22Rv1 (cell line): ENCODE data around the gene KCNQ5.

ENCODE experiments used
- H3K27ac ChIP-seq: fragments of 450-650 bp; 2 replicates; pipeline ENCODE4 v1.5.1; 2017
- CTCF ChIP-seq: fragments of 450-650 bp; IDR thresholded peaks from 2 replicates; pipeline ENCODE4 v1.5.1; 2017; ENCODE audit warnings: mild to moderate bottlenecking
- ZFX ChIP-seq: fragments of 450-650 bp; IDR thresholded peaks from 2 replicates; pipeline ENCODE4 v1.6.1; 2017; ENCODE audit warnings: antibody characterized with exemption, borderline replicate concordance

Gene KCNQ5

GRCh38 chr6:73139681-73140383 is 518.0 kb downstream of the KCNQ5 start:
- no peak overlapping the region for H3K27ac ChIP-seq
- no peak for TF ChIP-seq ZFX
- TF ChIP-seq CTCF: no peak

GRCh38 chr6:73143551-73143950 is 521.7 kb downstream of the KCNQ5 start:
- TF ChIP-seq ZFX: no peak
- no peak for TF ChIP-seq CTCF
- H3K27ac ChIP-seq: no peak overlapping the region

- H3K27ac ChIP-seq: no peak overlapping the region
- TF ChIP-seq CTCF (no peak), ZFX (no peak)
Measured at GRCh38 chr6:73144516-73144915, 522.7 kb downstream of the KCNQ5 start.

- no peak overlapping the region for H3K27ac ChIP-seq
- TF ChIP-seq ZFX: no peak
Measured at GRCh38 chr6:73145690-73146089, 523.8 kb downstream of the KCNQ5 start.

- H3K27ac ChIP-seq: no peak overlapping the region
- TF ChIP-seq CTCF: no peak
- no peak for TF ChIP-seq ZFX
Measured at GRCh38 chr6:73151732-73152131, 529.9 kb downstream of the KCNQ5 start.

- no peak overlapping the region for H3K27ac ChIP-seq
- TF ChIP-seq ZFX (no peak), CTCF (no peak)
Measured at GRCh38 chr6:73152556-73152955, 530.7 kb downstream of the KCNQ5 start.

GRCh38 chr6:73152966-73153757 is 531.3 kb downstream of the KCNQ5 start:
- H3K27ac ChIP-seq: no peak overlapping the region
- no peak for TF ChIP-seq ZFX
